Skeletal muscle cell (primary cell): ENCODE results near the gene ANKRD49.

Experiments
- DNase-seq: peaks from one replicate; pipeline ENCODE4 v3.0.0-alpha.2; 2010; ENCODE audit warnings: low read depth
- H3K4me3 ChIP-seq: 2 replicates; pipeline ENCODE4 v1.5.1; 2011; ENCODE audit warnings: low read depth, mild to moderate bottlenecking, control low read depth, low read length, moderate library complexity

Gene ANKRD49

DNA sequence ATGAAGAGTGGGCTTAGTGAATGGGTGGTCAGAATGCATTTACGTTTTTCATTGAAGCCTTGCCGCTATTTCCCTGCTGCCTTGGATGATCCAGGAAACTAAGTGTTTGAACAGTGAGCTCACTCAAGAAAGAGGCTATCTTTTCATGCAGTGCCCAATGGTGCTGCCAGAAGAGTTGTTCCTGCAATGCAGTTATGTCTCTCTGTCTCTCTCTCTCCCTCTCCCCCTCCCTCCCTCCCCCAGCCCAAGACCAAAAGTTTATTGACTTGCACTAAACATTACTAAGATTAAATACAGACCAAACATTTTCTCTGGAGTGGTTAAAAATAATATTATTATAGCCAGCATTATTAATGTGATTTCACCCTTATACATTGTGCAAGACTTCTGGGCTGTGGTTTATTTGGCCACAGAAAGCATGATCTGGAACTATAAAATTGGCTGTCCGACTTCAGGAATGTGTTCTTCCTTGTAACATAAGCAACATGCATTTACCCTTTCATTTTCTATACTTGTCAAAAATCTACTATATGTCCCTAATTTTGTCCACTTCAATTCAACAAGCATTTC lies 43.3 kb downstream of the ANKRD49 start:
- peak; percentile 54 for DNase-seq
- no peak overlapping the region for H3K4me3 ChIP-seq

GRCh38 chr11:94539420-94539819 lies 45.6 kb downstream of the ANKRD49 start:
- no peak for DNase-seq
- no peak overlapping the region for H3K4me3 ChIP-seq

DNA sequence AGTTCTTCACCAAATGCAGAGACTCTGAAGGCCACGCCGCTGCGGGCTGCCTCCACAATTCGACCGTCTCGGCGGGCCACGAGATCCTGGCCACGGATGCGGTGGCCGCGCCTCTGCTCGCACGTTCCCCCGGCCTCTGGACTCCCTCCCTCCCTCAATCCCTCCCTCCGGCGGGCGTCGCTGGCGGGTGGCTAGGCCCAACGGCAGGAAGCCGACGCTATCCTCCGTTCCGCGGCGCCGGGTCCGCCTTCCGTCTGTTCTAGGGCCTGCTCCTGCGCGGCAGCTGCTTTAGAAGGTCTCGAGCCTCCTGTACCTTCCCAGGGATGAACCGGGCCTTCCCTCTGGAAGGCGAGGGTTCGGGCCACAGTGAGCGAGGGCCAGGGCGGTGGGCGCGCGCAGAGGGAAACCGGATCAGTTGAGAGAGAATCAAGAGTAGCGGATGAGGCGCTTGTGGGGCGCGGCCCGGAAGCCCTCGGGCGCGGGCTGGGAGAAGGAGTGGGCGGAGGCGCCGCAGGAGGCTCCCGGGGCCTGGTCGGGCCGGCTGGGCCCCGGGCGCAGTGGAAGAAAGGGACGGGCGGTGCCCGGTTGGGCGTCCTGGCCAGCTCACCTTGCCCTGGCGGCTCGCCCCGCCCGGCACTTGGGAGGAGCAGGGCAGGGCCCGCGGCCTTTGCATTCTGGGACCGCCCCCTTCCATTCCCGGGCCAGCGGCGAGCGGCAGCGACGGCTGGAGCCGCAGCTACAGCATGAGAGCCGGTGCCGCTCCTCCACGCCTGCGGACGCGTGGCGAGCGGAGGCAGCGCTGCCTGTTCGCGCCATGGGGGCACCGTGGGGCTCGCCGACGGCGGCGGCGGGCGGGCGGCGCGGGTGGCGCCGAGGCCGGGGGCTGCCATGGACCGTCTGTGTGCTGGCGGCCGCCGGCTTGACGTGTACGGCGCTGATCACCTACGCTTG lies 50.2 kb downstream of the ANKRD49 start, which contains the start of gene FUT4:
Gene FUT4, plus strand, starts transcription at position 227 of the 951 bp plus-strand sequence. Its CDS starts 213 bp downstream, at position 440.
- peak within 1 kb of the TSS; percentile 59 for H3K4me3 ChIP-seq
- peak; percentile 47 for DNase-seq

GRCh38 chr11:94544646-94545263 lies 51.0 kb downstream of the ANKRD49 start:
- no peak for DNase-seq
- peak overlapping the region; percentile 59 for H3K4me3 ChIP-seq

DNA sequence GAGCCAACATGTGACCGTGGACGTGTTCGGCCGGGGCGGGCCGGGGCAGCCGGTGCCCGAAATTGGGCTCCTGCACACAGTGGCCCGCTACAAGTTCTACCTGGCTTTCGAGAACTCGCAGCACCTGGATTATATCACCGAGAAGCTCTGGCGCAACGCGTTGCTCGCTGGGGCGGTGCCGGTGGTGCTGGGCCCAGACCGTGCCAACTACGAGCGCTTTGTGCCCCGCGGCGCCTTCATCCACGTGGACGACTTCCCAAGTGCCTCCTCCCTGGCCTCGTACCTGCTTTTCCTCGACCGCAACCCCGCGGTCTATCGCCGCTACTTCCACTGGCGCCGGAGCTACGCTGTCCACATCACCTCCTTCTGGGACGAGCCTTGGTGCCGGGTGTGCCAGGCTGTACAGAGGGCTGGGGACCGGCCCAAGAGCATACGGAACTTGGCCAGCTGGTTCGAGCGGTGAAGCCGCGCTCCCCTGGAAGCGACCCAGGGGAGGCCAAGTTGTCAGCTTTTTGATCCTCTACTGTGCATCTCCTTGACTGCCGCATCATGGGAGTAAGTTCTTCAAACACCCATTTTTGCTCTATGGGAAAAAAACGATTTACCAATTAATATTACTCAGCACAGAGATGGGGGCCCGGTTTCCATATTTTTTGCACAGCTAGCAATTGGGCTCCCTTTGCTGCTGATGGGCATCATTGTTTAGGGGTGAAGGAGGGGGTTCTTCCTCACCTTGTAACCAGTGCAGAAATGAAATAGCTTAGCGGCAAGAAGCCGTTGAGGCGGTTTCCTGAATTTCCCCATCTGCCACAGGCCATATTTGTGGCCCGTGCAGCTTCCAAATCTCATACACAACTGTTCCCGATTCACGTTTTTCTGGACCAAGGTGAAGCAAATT lies 51.7 kb downstream of the ANKRD49 start:
- DNase-seq = no peak
- H3K4me3 ChIP-seq = peak overlapping the region; percentile 59

DNA sequence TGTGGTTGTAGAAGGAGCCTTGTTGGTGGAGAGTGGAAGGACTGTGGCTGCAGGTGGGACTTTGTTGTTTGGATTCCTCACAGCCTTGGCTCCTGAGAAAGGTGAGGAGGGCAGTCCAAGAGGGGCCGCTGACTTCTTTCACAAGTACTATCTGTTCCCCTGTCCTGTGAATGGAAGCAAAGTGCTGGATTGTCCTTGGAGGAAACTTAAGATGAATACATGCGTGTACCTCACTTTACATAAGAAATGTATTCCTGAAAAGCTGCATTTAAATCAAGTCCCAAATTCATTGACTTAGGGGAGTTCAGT lies 52.3 kb downstream of the ANKRD49 start:
- no peak for DNase-seq
- H3K4me3 ChIP-seq = peak overlapping the region; percentile 59

DNA sequence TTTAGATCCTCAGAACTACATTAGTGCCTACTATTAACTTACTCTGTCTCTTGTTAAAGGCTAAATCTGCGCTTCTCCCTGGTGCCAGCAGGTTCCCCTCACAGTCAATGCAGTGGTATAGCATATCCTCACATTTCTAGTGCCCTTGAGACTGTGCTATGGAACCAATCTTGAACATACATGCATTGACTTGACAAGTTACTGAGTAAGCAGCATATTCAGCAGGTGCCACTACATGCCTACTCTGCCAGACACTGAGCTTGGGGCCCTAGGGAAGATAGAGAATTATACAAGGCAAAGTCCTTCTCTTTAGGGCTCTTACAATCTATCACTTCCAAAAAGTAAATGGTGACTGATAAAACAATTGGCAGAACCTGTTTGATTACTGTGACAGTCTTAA lies 53.1 kb downstream of the ANKRD49 start:
- H3K4me3 ChIP-seq = peak overlapping the region; percentile 59
- DNase-seq = no peak

GRCh38 chr11:94549146-94549545 lies 55.4 kb downstream of the ANKRD49 start:
- no peak for DNase-seq
- no peak overlapping the region for H3K4me3 ChIP-seq
